H1 (cell line): ENCODE results near the gene TRIM61. TPM values are rescaled to one million over a fixed set of nuclear protein-coding genes. Genes with fewer than 3 reads are reported as not detected.

ENCODE experiments used
- KDM4A ChIP-seq: IDR thresholded peaks from one replicate; pipeline ENCODE4 v1.7.1; 2012; ENCODE audit warnings: low read depth, mild to moderate bottlenecking, moderate library complexity, low read length, inconsistent platforms; ENCODE audit not compliant: severe bottlenecking
- NRF1 ChIP-seq: IDR thresholded peaks from 2 replicates; pipeline ENCODE4 v1.6.1; 2011; ENCODE audit warnings: mild to moderate bottlenecking, low read depth, low read length, improper control_type of control experiment
- POLR2AphosphoS5 ChIP-seq: IDR thresholded peaks from 2 replicates; pipeline ENCODE4 v1.6.1; 2011; ENCODE audit warnings: low read depth, low read length
- YY1 ChIP-seq: IDR thresholded peaks from 2 replicates; pipeline ENCODE4 v1.6.1; 2011; ENCODE audit warnings: low read depth, mild to moderate bottlenecking, low read length
- ZNF274 ChIP-seq: IDR thresholded peaks from 2 replicates; pipeline ENCODE4 v1.7.0; 2012; ENCODE audit warnings: low read length, borderline replicate concordance; ENCODE audit errors: extremely low read depth
- polyA plus RNA-seq, 7 experiments: library from polyadenylated mRNA; depleted of rRNA in 3 of 7; stranded (reverse) in 5 of 7; unstranded in 2 of 7; fragments of >200 nt in 5 of 7; fragments of 200-250 nt in 2 of 7; gene quantifications; 1 replicate in 5 of 7; 2 replicates in 1 of 7; 4 replicates in 1 of 7; pipeline versions ENCODE4 v1.2.1 to v1.2.3, GENCODE V29; 2011 to 2013; ENCODE audit warnings: missing spikeins in 2 of 7, mixed read lengths in 2 of 7
- total RNA-seq: library from RNA; stranded (reverse); fragmentation: NEBNext Ultra II Directional; extraction: Animal tissue kit (Norgen Biotek cat#: 25700); gene quantifications from 2 replicates; pipeline ENCODE4 v1.2.1, GENCODE V29; 2021
- TF ChIP-seq, protein P1 (sequence below): fragments of 300-600 bp; sonication (generic); IDR thresholded peaks from 2 replicates; pipeline ENCODE4 v1.7.1; 2012; ENCODE audit warnings: low read length, moderate library complexity, mild to moderate bottlenecking, inconsistent platforms; ENCODE audit not compliant: insufficient replicate concordance

The TRIM61 gene
- total and polyA plus RNA-seq, 2 of the 8 experiments (the other 6 are each of a cell fraction or from before 2014, with no cell fraction given), result 0.18 to 5.0 TPM

GRCh38 chr4:164926301-164926700 is 51.2 kb downstream of the TRIM61 start (continued):
- TF ChIP-seq, protein P1, sequence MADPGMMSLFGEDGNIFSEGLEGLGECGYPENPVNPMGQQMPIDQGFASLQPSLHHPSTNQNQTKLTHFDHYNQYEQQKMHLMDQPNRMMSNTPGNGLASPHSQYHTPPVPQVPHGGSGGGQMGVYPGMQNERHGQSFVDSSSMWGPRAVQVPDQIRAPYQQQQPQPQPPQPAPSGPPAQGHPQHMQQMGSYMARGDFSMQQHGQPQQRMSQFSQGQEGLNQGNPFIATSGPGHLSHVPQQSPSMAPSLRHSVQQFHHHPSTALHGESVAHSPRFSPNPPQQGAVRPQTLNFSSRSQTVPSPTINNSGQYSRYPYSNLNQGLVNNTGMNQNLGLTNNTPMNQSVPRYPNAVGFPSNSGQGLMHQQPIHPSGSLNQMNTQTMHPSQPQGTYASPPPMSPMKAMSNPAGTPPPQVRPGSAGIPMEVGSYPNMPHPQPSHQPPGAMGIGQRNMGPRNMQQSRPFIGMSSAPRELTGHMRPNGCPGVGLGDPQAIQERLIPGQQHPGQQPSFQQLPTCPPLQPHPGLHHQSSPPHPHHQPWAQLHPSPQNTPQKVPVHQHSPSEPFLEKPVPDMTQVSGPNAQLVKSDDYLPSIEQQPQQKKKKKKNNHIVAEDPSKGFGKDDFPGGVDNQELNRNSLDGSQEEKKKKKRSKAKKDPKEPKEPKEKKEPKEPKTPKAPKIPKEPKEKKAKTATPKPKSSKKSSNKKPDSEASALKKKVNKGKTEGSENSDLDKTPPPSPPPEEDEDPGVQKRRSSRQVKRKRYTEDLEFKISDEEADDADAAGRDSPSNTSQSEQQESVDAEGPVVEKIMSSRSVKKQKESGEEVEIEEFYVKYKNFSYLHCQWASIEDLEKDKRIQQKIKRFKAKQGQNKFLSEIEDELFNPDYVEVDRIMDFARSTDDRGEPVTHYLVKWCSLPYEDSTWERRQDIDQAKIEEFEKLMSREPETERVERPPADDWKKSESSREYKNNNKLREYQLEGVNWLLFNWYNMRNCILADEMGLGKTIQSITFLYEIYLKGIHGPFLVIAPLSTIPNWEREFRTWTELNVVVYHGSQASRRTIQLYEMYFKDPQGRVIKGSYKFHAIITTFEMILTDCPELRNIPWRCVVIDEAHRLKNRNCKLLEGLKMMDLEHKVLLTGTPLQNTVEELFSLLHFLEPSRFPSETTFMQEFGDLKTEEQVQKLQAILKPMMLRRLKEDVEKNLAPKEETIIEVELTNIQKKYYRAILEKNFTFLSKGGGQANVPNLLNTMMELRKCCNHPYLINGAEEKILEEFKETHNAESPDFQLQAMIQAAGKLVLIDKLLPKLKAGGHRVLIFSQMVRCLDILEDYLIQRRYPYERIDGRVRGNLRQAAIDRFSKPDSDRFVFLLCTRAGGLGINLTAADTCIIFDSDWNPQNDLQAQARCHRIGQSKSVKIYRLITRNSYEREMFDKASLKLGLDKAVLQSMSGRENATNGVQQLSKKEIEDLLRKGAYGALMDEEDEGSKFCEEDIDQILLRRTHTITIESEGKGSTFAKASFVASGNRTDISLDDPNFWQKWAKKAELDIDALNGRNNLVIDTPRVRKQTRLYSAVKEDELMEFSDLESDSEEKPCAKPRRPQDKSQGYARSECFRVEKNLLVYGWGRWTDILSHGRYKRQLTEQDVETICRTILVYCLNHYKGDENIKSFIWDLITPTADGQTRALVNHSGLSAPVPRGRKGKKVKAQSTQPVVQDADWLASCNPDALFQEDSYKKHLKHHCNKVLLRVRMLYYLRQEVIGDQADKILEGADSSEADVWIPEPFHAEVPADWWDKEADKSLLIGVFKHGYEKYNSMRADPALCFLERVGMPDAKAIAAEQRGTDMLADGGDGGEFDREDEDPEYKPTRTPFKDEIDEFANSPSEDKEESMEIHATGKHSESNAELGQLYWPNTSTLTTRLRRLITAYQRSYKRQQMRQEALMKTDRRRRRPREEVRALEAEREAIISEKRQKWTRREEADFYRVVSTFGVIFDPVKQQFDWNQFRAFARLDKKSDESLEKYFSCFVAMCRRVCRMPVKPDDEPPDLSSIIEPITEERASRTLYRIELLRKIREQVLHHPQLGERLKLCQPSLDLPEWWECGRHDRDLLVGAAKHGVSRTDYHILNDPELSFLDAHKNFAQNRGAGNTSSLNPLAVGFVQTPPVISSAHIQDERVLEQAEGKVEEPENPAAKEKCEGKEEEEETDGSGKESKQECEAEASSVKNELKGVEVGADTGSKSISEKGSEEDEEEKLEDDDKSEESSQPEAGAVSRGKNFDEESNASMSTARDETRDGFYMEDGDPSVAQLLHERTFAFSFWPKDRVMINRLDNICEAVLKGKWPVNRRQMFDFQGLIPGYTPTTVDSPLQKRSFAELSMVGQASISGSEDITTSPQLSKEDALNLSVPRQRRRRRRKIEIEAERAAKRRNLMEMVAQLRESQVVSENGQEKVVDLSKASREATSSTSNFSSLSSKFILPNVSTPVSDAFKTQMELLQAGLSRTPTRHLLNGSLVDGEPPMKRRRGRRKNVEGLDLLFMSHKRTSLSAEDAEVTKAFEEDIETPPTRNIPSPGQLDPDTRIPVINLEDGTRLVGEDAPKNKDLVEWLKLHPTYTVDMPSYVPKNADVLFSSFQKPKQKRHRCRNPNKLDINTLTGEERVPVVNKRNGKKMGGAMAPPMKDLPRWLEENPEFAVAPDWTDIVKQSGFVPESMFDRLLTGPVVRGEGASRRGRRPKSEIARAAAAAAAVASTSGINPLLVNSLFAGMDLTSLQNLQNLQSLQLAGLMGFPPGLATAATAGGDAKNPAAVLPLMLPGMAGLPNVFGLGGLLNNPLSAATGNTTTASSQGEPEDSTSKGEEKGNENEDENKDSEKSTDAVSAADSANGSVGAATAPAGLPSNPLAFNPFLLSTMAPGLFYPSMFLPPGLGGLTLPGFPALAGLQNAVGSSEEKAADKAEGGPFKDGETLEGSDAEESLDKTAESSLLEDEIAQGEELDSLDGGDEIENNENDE, result no peak
- TF ChIP-seq POLR2AphosphoS5, result no peak
- no peak for TF ChIP-seq ZNF274
- TF ChIP-seq YY1, result no peak
- no peak for TF ChIP-seq KDM4A
- TF ChIP-seq NRF1, result no peak
- TF ChIP-seq, all 59 proteins: peak for 0
